GM12878 (cell line): ENCODE results near the gene ZNF574. TPM values are rescaled to one million over a fixed set of nuclear protein-coding genes. Genes with fewer than 3 reads are reported as not detected.
A peak's percentile ranks its signal among the peaks of the same experiment; 100 is the strongest.

ENCODE experiments used
- BACH1 ChIP-seq: fragments of 450-650 bp; IDR thresholded peaks from 2 replicates; pipeline ENCODE4 v1.6.1; 2017; ENCODE audit warnings: mild to moderate bottlenecking, borderline replicate concordance
- CEBPB ChIP-seq, 2 experiments: fragments of 150-350 bp in 1 of 2; IDR thresholded peaks; 2 replicates each; pipeline ENCODE4 v1.6.1; 2012 to 2014; ENCODE audit warnings: low read depth in 2 of 2, low read length in 2 of 2, borderline replicate concordance in 1 of 2, inconsistent platforms in 1 of 2
- CREM ChIP-seq: IDR thresholded peaks from 2 replicates; pipeline ENCODE4 v1.6.1; 2014; ENCODE audit warnings: antibody characterized with exemption, low read depth
- NBN ChIP-seq: fragments of 450-650 bp; IDR thresholded peaks from 2 replicates; pipeline ENCODE4 v1.6.1; 2016
- NFXL1 ChIP-seq: fragments of 450-650 bp; IDR thresholded peaks from 2 replicates; pipeline ENCODE4 v1.6.1; 2017; ENCODE audit warnings: antibody characterized with exemption, mild to moderate bottlenecking, borderline replicate concordance
- RB1 ChIP-seq: fragments of 450-650 bp; formaldehyde crosslinking; IDR thresholded peaks from 2 replicates; pipeline ENCODE4 v1.6.1; 2017; ENCODE audit warnings: mild to moderate bottlenecking, borderline replicate concordance
- RELA ChIP-seq: fragments of 450-650 bp; IDR thresholded peaks from 2 replicates; pipeline ENCODE4 v1.8.0; 2014; ENCODE audit warnings: borderline replicate concordance; ENCODE audit not compliant: partially characterized antibody
- RUNX3 ChIP-seq: IDR thresholded peaks from 2 replicates; pipeline ENCODE4 v1.6.1; 2012; ENCODE audit warnings: low read length, inconsistent platforms
- SIN3A ChIP-seq: IDR thresholded peaks from 2 replicates; pipeline ENCODE4 v1.6.1; 2012; ENCODE audit warnings: low read depth, low read length, improper control_type of control experiment
- SMARCA5 ChIP-seq: fragments of 450-650 bp; IDR thresholded peaks from 2 replicates; pipeline ENCODE4 v1.6.1; 2017; ENCODE audit warnings: mild to moderate bottlenecking
- SPI1 ChIP-seq: IDR thresholded peaks from 2 replicates; pipeline ENCODE4 v1.6.1; 2011; ENCODE audit warnings: low read depth, mild to moderate bottlenecking, low read length, moderate library complexity, borderline replicate concordance; ENCODE audit not compliant: insufficient read depth
- SREBF1 ChIP-seq: IDR thresholded peaks from 2 replicates; pipeline ENCODE4 v1.6.1; 2012; ENCODE audit warnings: mild to moderate bottlenecking, low read length
- STAT1 ChIP-seq: fragments of 450-650 bp; conservative IDR thresholded peaks from 2 replicates; pipeline ENCODE4 v1.6.1; 2014; ENCODE audit warnings: antibody characterized with exemption, mild to moderate bottlenecking
- SUZ12 ChIP-seq: fragments of 200-600 bp; sonication (generic); IDR thresholded peaks from one replicate; pipeline ENCODE4 v1.6.1; 2018; ENCODE audit warnings: antibody characterized with exemption, mild to moderate bottlenecking; ENCODE audit not compliant: unreplicated experiment
- TAF1 ChIP-seq: IDR thresholded peaks from 2 replicates; pipeline ENCODE4 v1.6.1; 2011; ENCODE audit warnings: mild to moderate bottlenecking, low read depth, low read length, borderline replicate concordance
- TCF12 ChIP-seq: IDR thresholded peaks from 2 replicates; pipeline ENCODE4 v1.6.1; 2011; ENCODE audit warnings: low read depth, mild to moderate bottlenecking, low read length
- YBX1 ChIP-seq: fragments of 450-650 bp; IDR thresholded peaks from 2 replicates; pipeline ENCODE4 v1.6.1; 2016; ENCODE audit warnings: antibody characterized with exemption
- ZBED1 ChIP-seq: IDR thresholded peaks from 2 replicates; pipeline ENCODE4 v1.6.1; 2016; ENCODE audit warnings: borderline replicate concordance
- ZNF24 ChIP-seq: fragments of 450-650 bp; IDR thresholded peaks from 2 replicates; pipeline ENCODE4 v1.6.1; 2017; ENCODE audit warnings: antibody characterized with exemption, mild to moderate bottlenecking
- polyA plus RNA-seq, 11 experiments: library from polyadenylated mRNA; depleted of rRNA in 4 of 11; unstranded in 6 of 11; stranded (reverse) in 5 of 11; fragments of >200 nt; fragmentation: Nextera tagmentation in 4 of 11; fragmentation: Illumina TruSeq in 1 of 11; extraction: Ambion mirVana in 4 of 11; extraction: Trizol in 1 of 11; gene quantifications; 1 replicate in 1 of 11; 2 replicates in 10 of 11; pipeline versions ENCODE4 v1.2.1 to v1.2.3, GENCODE V29; 2011 to 2016; ENCODE audit warnings: inconsistent platforms in 2 of 11, missing spikeins in 2 of 11, low read depth in 1 of 11
- total RNA-seq, 4 experiments: library from RNA; depleted of rRNA in 3 of 4; stranded (reverse); fragments of >200 nt in 3 of 4; fragmentation: Illumina TruSeq in 1 of 4; extraction: Trizol in 1 of 4; gene quantifications; 2 replicates each; pipeline versions ENCODE4 v1.2.1 to v1.2.3, GENCODE V29; 2013 to 2021
- TF ChIP-seq, protein P1 (sequence below): IDR thresholded peaks from 2 replicates; pipeline ENCODE4 v1.6.1; 2012; ENCODE audit warnings: low read depth, low read length, improper control_type of control experiment
- TF ChIP-seq, protein P2 (sequence below): fragments of 450-650 bp; IDR thresholded peaks from 2 replicates; pipeline ENCODE4 v1.6.1; 2016; ENCODE audit warnings: mild to moderate bottlenecking
- TF ChIP-seq, protein P3 (sequence below): fragments of 450-650 bp; formaldehyde crosslinking; IDR thresholded peaks from 2 replicates; pipeline ENCODE4 v1.4.0; 2022; ENCODE audit warnings: mild to moderate bottlenecking, moderate library complexity
- TF ChIP-seq, protein P4 (sequence below): fragments of 150-350 bp; IDR thresholded peaks from 2 replicates; pipeline ENCODE4 v1.6.1; 2016; ENCODE audit warnings: low read depth, low read length

The ZNF574 gene
- total and polyA plus RNA-seq, 10 of the 15 experiments (the other 5 are each of a cell fraction or from before 2014, with no cell fraction given): 0.32 to 25.6 (median 11.4) TPM

DNA sequence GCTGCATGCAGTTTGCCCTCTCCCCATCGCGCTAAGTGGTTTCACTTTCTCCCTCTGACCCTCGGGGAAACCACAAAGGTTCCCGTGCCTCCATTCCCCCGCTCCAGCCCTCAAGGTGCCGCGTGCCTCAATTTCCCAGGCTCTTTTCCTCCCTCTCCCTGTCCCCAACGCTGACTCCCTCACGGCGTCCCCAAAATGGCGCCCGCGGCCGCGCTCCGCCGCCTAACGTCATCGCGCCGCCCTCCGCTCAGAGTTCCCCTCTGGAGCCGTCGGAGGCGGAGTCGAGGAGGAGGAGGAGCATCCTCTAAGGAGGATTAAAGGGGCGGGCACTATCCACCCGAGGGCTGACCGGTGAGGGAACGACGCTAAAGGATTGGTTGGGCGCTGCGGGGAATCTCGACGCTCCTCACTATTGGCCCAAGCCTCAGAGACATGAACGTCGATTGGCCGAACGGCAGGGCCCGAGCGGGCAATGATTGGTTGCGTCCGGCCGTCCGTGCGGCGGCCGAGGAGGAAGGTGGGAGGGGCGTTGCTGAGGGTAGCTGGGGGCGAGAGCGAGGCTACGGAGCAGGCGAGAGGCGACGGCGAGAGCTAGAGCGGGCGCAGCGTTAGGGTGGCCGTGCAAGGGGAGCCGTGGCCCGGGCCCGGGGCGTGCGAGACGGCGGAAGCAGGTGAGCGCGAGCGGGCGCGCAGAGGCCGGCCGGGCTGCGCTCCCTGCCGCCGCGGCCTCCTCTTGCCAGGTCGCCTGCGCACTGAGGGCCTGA, at the start of gene ZNF574 (continued):
- TF ChIP-seq, protein P1, sequence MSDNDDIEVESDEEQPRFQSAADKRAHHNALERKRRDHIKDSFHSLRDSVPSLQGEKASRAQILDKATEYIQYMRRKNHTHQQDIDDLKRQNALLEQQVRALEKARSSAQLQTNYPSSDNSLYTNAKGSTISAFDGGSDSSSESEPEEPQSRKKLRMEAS: 0 out of 2 replicates have a peak, but pooled peaks have one; percentile 2
- TF ChIP-seq SPI1: peak; percentile 55
- peak; percentile 88 for TF ChIP-seq BACH1
- TF ChIP-seq RELA: peak; percentile 72
- 0 out of 2 replicates have a peak, but pooled peaks have one; percentile 41 for TF ChIP-seq ZNF24
- TF ChIP-seq SMARCA5: no peak; the same call in 1 of the 2 replicates
- TF ChIP-seq NBN: peak; percentile 93
- TF ChIP-seq RUNX3: peak; percentile 64
- TF ChIP-seq NFXL1: no peak
- no peak for TF ChIP-seq SREBF1
- TF ChIP-seq YBX1: no peak
- peak; percentile 87; the same call in 1 of the 2 replicates for TF ChIP-seq TAF1
- TF ChIP-seq STAT1: no peak
- TF ChIP-seq, protein P2, sequence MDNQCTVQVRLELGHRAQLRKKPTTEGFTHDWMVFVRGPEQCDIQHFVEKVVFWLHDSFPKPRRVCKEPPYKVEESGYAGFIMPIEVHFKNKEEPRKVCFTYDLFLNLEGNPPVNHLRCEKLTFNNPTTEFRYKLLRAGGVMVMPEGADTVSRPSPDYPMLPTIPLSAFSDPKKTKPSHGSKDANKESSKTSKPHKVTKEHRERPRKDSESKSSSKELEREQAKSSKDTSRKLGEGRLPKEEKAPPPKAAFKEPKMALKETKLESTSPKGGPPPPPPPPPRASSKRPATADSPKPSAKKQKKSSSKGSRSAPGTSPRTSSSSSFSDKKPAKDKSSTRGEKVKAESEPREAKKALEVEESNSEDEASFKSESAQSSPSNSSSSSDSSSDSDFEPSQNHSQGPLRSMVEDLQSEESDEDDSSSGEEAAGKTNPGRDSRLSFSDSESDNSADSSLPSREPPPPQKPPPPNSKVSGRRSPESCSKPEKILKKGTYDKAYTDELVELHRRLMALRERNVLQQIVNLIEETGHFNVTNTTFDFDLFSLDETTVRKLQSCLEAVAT: peak; percentile 65
- TF ChIP-seq ZBED1: no peak
- TF ChIP-seq TCF12: 0 out of 2 replicates have a peak, but pooled peaks have one; percentile 36
- TF ChIP-seq SIN3A: peak; percentile 42; the same call in 1 of the 2 replicates
- TF ChIP-seq, protein P3, sequence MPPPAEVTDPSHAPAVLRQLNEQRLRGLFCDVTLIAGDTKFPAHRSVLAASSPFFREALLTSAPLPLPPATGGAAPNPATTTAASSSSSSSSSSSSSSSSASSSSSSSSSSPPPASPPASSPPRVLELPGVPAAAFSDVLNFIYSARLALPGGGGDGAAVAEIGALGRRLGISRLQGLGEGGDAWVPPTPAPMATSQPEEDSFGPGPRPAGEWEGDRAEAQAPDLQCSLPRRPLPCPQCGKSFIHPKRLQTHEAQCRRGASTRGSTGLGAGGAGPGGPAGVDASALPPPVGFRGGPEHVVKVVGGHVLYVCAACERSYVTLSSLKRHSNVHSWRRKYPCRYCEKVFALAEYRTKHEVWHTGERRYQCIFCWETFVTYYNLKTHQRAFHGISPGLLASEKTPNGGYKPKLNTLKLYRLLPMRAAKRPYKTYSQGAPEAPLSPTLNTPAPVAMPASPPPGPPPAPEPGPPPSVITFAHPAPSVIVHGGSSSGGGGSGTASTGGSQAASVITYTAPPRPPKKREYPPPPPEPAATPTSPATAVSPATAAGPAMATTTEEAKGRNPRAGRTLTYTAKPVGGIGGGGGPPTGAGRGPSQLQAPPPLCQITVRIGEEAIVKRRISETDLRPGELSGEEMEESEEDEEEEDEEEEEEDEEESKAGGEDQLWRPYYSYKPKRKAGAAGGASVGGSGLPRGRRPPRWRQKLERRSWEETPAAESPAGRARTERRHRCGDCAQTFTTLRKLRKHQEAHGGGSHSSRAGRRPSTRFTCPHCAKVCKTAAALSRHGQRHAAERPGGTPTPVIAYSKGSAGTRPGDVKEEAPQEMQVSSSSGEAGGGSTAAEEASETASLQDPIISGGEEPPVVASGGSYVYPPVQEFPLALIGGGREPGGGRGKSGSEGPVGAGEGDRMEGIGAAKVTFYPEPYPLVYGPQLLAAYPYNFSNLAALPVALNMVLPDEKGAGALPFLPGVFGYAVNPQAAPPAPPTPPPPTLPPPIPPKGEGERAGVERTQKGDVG (CRISPR knock-in tag): peak; percentile 76; the same call in 1 of the 2 replicates
- TF ChIP-seq, protein P4, sequence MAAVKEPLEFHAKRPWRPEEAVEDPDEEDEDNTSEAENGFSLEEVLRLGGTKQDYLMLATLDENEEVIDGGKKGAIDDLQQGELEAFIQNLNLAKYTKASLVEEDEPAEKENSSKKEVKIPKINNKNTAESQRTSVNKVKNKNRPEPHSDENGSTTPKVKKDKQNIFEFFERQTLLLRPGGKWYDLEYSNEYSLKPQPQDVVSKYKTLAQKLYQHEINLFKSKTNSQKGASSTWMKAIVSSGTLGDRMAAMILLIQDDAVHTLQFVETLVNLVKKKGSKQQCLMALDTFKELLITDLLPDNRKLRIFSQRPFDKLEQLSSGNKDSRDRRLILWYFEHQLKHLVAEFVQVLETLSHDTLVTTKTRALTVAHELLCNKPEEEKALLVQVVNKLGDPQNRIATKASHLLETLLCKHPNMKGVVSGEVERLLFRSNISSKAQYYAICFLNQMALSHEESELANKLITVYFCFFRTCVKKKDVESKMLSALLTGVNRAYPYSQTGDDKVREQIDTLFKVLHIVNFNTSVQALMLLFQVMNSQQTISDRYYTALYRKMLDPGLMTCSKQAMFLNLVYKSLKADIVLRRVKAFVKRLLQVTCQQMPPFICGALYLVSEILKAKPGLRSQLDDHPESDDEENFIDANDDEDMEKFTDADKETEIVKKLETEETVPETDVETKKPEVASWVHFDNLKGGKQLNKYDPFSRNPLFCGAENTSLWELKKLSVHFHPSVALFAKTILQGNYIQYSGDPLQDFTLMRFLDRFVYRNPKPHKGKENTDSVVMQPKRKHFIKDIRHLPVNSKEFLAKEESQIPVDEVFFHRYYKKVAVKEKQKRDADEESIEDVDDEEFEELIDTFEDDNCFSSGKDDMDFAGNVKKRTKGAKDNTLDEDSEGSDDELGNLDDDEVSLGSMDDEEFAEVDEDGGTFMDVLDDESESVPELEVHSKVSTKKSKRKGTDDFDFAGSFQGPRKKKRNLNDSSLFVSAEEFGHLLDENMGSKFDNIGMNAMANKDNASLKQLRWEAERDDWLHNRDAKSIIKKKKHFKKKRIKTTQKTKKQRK: peak; percentile 90
- no peak; a peak in 1 of 4 replicates for TF ChIP-seq CEBPB (IDR thresholded peaks at IDR 0.05; ENCODE audit: borderline replicate concordance in 1 of 2, low read depth in 2 of 2, low read length in 2 of 2)
- peak; percentile 72 for TF ChIP-seq CREM
- TF ChIP-seq SUZ12: no peak
- peak; percentile 75; the same call in 1 of the 2 replicates for TF ChIP-seq RB1
